H1 (cell line): ENCODE measurements around the gene PLEK2. TPM values are rescaled to one million over a fixed set of nuclear protein-coding genes. Genes with fewer than 3 reads are reported as not detected.

Experiments
- CTCF ChIA-PET: fragments of 300-600 bp; sonication (Branson Sonifier 250); formaldehyde crosslinking; loops from one replicate; lab custom pipeline; 2021; ENCODE audit not compliant: partially characterized antibody; lab: Charles Lee
- POLR2A ChIA-PET: fragments of 300-600 bp; sonication (Branson Sonifier 250); formaldehyde crosslinking; loops from one replicate; lab custom pipeline; 2021; ENCODE audit warnings: inconsistent platforms; ENCODE audit not compliant: partially characterized antibody; lab: Charles Lee
- DNase-seq, 2 experiments: peaks; one replicate each; pipeline versions ENCODE4 v3.0.0 to v3.0.0-alpha.2; 2010 to 2022; ENCODE audit warnings: low spot score in 2 of 2, low read depth in 1 of 2, mixed read lengths in 1 of 2
- FAIRE-seq: peaks from 2 replicates; lab custom pipeline; 2011; peaks lifted over from hg19 to GRCh38; lab: Jason Lieb, UNC
- H2AFZ ChIP-seq: 2 replicates; pipeline ENCODE4 v1.8.1; 2012; ENCODE audit warnings: low read length, inconsistent platforms
- H2AK5ac ChIP-seq: 2 replicates; pipeline ENCODE4 v1.6.1; 2013; ENCODE audit warnings: low read depth, low read length
- H2BK120ac ChIP-seq: replicated peaks from 2 replicates; pipeline ENCODE3; 2013; ENCODE audit warnings: low read depth, low read length, inconsistent platforms
- H2BK12ac ChIP-seq: 2 replicates; pipeline ENCODE4 v1.6.1; 2013; ENCODE audit warnings: low read depth, low read length
- H2BK15ac ChIP-seq: 2 replicates; pipeline ENCODE4 v1.6.1; 2013; ENCODE audit warnings: low read length
- H2BK20ac ChIP-seq: 2 replicates; pipeline ENCODE4 v1.6.1; 2013; ENCODE audit warnings: low read length
- H2BK5ac ChIP-seq: 2 replicates; pipeline ENCODE4 v1.6.1; 2013; ENCODE audit warnings: low read depth, low read length
- H3K14ac ChIP-seq: 2 replicates; pipeline ENCODE4 v1.6.1; 2013; ENCODE audit warnings: inconsistent platforms; ENCODE audit not compliant: insufficient read length
- H3K18ac ChIP-seq: 2 replicates; pipeline ENCODE4 v1.6.1; 2013; ENCODE audit warnings: low read length; ENCODE audit errors: extremely low read depth
- H3K23ac ChIP-seq: 2 replicates; pipeline ENCODE4 v1.6.1; 2013; ENCODE audit warnings: inconsistent platforms; ENCODE audit not compliant: insufficient read length
- H3K23me2 ChIP-seq: 2 replicates; pipeline ENCODE4 v1.6.1; 2013; ENCODE audit warnings: low read depth, low read length
- H3K27ac ChIP-seq: 2 replicates; pipeline ENCODE4 v1.6.1; 2011; ENCODE audit warnings: low read depth, low read length, inconsistent platforms
- H3K27me3 ChIP-seq, 4 experiments: replicated peaks in 1 of 4; 1 replicate in 1 of 4; 2 replicates in 3 of 4; pipeline versions ENCODE4 v1.6.1 to v1.8.1; 2011 to 2013; ENCODE audit warnings: low read length in 3 of 4, mild to moderate bottlenecking in 3 of 4, inconsistent platforms in 2 of 4, mixed read lengths in 2 of 4, moderate library complexity in 1 of 4; ENCODE audit not compliant: control insufficient read depth in 3 of 4, insufficient read depth in 3 of 4; ENCODE audit errors: extremely low read depth in 1 of 4
- H3K36me3 ChIP-seq, 4 experiments: 2 replicates each; pipeline versions ENCODE4 v1.6.1 to v1.8.1; 2011 to 2013; ENCODE audit warnings: mild to moderate bottlenecking in 4 of 4, low read length in 3 of 4, moderate library complexity in 2 of 4, control low read depth in 1 of 4, inconsistent platforms in 1 of 4; ENCODE audit not compliant: insufficient read depth in 4 of 4, control insufficient read depth in 2 of 4
- H3K4ac ChIP-seq: replicated peaks from 2 replicates; pipeline ENCODE3; 2013; ENCODE audit warnings: low read length, low read depth, mixed read lengths, inconsistent platforms; ENCODE audit not compliant: insufficient read length
- H3K4me1 ChIP-seq, 4 experiments: replicated peaks in 1 of 4; 1 replicate in 1 of 4; 2 replicates in 3 of 4; pipeline versions ENCODE4 v1.6.1 to v1.8.1; 2011 to 2013; ENCODE audit warnings: low read length in 3 of 4, inconsistent platforms in 2 of 4, mixed read lengths in 1 of 4; ENCODE audit not compliant: insufficient read depth in 4 of 4, control insufficient read depth in 3 of 4
- H3K4me2 ChIP-seq, 2 experiments: 2 replicates each; pipeline versions ENCODE4 v1.6.1 to v1.8.1; 2011 to 2013; ENCODE audit warnings: low read depth in 2 of 2, low read length in 2 of 2, control low read depth in 1 of 2, inconsistent platforms in 1 of 2, mild to moderate bottlenecking in 1 of 2; ENCODE audit not compliant: insufficient read depth in 1 of 2
- H3K4me3 ChIP-seq, 4 experiments: fragments of 200-600, 300-600 bp in 1 of 4; sonication (generic), shearing (Covaris generic), sonication (Bioruptor Twin) in 1 of 4; 2 replicates each; pipeline versions ENCODE4 v1.5.1 to v1.8.1; 2011 to 2016; ENCODE audit warnings: low read length in 4 of 4, low read depth in 3 of 4, control low read depth in 2 of 4, inconsistent platforms in 2 of 4, mild to moderate bottlenecking in 2 of 4, mixed read lengths in 1 of 4, moderate library complexity in 1 of 4; ENCODE audit not compliant: insufficient read depth in 2 of 4; ENCODE audit errors: extremely low read depth in 1 of 4
- H3K56ac ChIP-seq: replicated peaks from 2 replicates; pipeline ENCODE3; 2013; ENCODE audit warnings: low read depth, mild to moderate bottlenecking, mixed read lengths, low read length, inconsistent platforms; ENCODE audit not compliant: insufficient read length
- H3K79me1 ChIP-seq: 2 replicates; pipeline ENCODE4 v1.6.1; 2013; ENCODE audit warnings: low read depth, low read length, control low read depth
- H3K79me2 ChIP-seq, 2 experiments: 2 replicates each; pipeline versions ENCODE4 v1.6.1 to v1.8.1; 2012 to 2013; ENCODE audit warnings: low read length in 2 of 2, mild to moderate bottlenecking in 2 of 2, inconsistent platforms in 1 of 2; ENCODE audit not compliant: insufficient read depth in 2 of 2, control insufficient read depth in 1 of 2
- H3K9ac ChIP-seq, 4 experiments: replicated peaks in 1 of 4; 1 replicate in 1 of 4; 2 replicates in 3 of 4; pipeline versions ENCODE4 v1.6.1 to v1.8.1; 2011 to 2013; ENCODE audit warnings: low read depth in 3 of 4, low read length in 3 of 4, control low read depth in 2 of 4, mild to moderate bottlenecking in 2 of 4, moderate library complexity in 2 of 4, inconsistent platforms in 1 of 4; ENCODE audit errors: extremely low read depth in 1 of 4
- H3K9me3 ChIP-seq, 2 experiments: 2 replicates each; pipeline versions ENCODE4 v1.6.1 to v1.8.1; 2012 to 2013; ENCODE audit warnings: mild to moderate bottlenecking in 2 of 2, moderate library complexity in 2 of 2, control low read depth in 1 of 2, inconsistent platforms in 1 of 2, low read depth in 1 of 2, low read length in 1 of 2, mixed read lengths in 1 of 2; ENCODE audit not compliant: insufficient read depth in 2 of 2
- H4K20me1 ChIP-seq, 2 experiments: replicated peaks in 1 of 2; 2 replicates each; pipeline versions ENCODE3 to v1.8.1; 2011 to 2013; ENCODE audit warnings: inconsistent platforms in 2 of 2, low read length in 2 of 2, mild to moderate bottlenecking in 1 of 2; ENCODE audit not compliant: insufficient read depth in 2 of 2, control insufficient read depth in 1 of 2
- H4K5ac ChIP-seq: 2 replicates; pipeline ENCODE4 v1.6.1; 2013; ENCODE audit warnings: low read length, low read depth, mixed read lengths, inconsistent platforms; ENCODE audit not compliant: insufficient read length
- H4K8ac ChIP-seq: 2 replicates; pipeline ENCODE4 v1.8.0; 2013; ENCODE audit warnings: mild to moderate bottlenecking, moderate library complexity, low read length, inconsistent platforms; ENCODE audit not compliant: insufficient read depth; ENCODE audit errors: extremely low read depth
- H4K91ac ChIP-seq: replicated peaks from 2 replicates; pipeline ENCODE3; 2013; ENCODE audit warnings: low read length, mixed read lengths, inconsistent platforms; ENCODE audit not compliant: insufficient read length
- EGR1 ChIP-seq: IDR thresholded peaks from 2 replicates; pipeline ENCODE4 v1.6.1; 2011; ENCODE audit warnings: low read depth, low read length, borderline replicate concordance
- EP300 ChIP-seq, 2 experiments: IDR thresholded peaks; 1 replicate in 1 of 2; 2 replicates in 1 of 2; pipeline ENCODE4 v1.6.1; 2011 to 2012; ENCODE audit warnings: low read depth in 2 of 2, low read length in 2 of 2, mild to moderate bottlenecking in 2 of 2, borderline replicate concordance in 1 of 2, inconsistent platforms in 1 of 2, moderate library complexity in 1 of 2
- EZH2 ChIP-seq: fragments of 200-600 bp; sonication (generic); IDR thresholded peaks from 2 replicates; pipeline ENCODE4 v1.7.1; 2012; ENCODE audit warnings: low read depth, mild to moderate bottlenecking, moderate library complexity, low read length, inconsistent platforms; ENCODE audit not compliant: severe bottlenecking
- GABPA ChIP-seq: IDR thresholded peaks from 2 replicates; pipeline ENCODE4 v1.6.1; 2011; ENCODE audit warnings: mild to moderate bottlenecking, low read length, moderate library complexity, borderline replicate concordance; ENCODE audit not compliant: insufficient read depth
- GTF2F1 ChIP-seq: IDR thresholded peaks from 2 replicates; pipeline ENCODE4 v1.6.1; 2012; ENCODE audit warnings: low read depth, low read length, improper control_type of control experiment, borderline replicate concordance
- KDM4A ChIP-seq: IDR thresholded peaks from one replicate; pipeline ENCODE4 v1.7.1; 2012; ENCODE audit warnings: low read depth, mild to moderate bottlenecking, moderate library complexity, low read length, inconsistent platforms; ENCODE audit not compliant: severe bottlenecking
- KDM5A ChIP-seq: fragments of 200-600 bp; IDR thresholded peaks from 2 replicates; pipeline ENCODE4 v1.7.1; 2012; ENCODE audit warnings: mild to moderate bottlenecking, low read length, inconsistent platforms, mixed read lengths
- MAFK ChIP-seq: IDR thresholded peaks from 2 replicates; pipeline ENCODE4 v1.6.1; 2012; ENCODE audit warnings: low read depth, mild to moderate bottlenecking, improper control_type of control experiment, low read length
- NANOG ChIP-seq: IDR thresholded peaks from 2 replicates; pipeline ENCODE4 v1.6.1; 2011; ENCODE audit warnings: low read length, low read depth, mild to moderate bottlenecking, inconsistent platforms; ENCODE audit not compliant: insufficient read depth, poor library complexity, severe bottlenecking
- RAD21 ChIP-seq, 2 experiments: IDR thresholded peaks in 1 of 2; conservative IDR thresholded peaks in 1 of 2; 2 replicates each; pipeline ENCODE4 v1.6.1; 2011; ENCODE audit warnings: low read depth in 2 of 2, low read length in 2 of 2, improper control_type of control experiment in 1 of 2, inconsistent platforms in 1 of 2, mild to moderate bottlenecking in 1 of 2, moderate library complexity in 1 of 2
- SAP30 ChIP-seq: fragments of 300-600 bp; sonication (generic); IDR thresholded peaks from 2 replicates; pipeline ENCODE4 v1.7.1; 2012; ENCODE audit warnings: low read length, moderate library complexity, mild to moderate bottlenecking, inconsistent platforms; ENCODE audit not compliant: insufficient read depth, insufficient replicate concordance
- SRF ChIP-seq: IDR thresholded peaks from 2 replicates; pipeline ENCODE4 v1.6.1; 2011; ENCODE audit warnings: mild to moderate bottlenecking, low read depth, low read length, moderate library complexity
- TBP ChIP-seq: IDR thresholded peaks from 2 replicates; pipeline ENCODE4 v1.6.1; 2011; ENCODE audit warnings: low read depth, low read length, improper control_type of control experiment
- WGBS, 2 experiments: shearing (Covaris generic) in 1 of 2; methylation state at CpG; one replicate each; pipeline versions ENCODE4 v1.1.6 to v1.1.7; 2013 to 2015; ENCODE audit warnings: low lambda C conversion rate in 2 of 2, mixed read lengths in 2 of 2, inconsistent platforms in 1 of 2, low coverage in 1 of 2, missing lambda C conversion rate in 1 of 2; ENCODE audit not compliant: insufficient replicate concordance in 2 of 2, insufficient coverage in 1 of 2, insufficient read length in 1 of 2; ENCODE audit errors: extremely low coverage in 1 of 2, missing lambda C conversion rate in 1 of 2; 5-methylcytosine and 5-hydroxymethylcytosine counted together
- polyA plus RNA-seq, 7 experiments: library from polyadenylated mRNA; depleted of rRNA in 3 of 7; stranded (reverse) in 5 of 7; unstranded in 2 of 7; fragments of >200 nt in 5 of 7; fragments of 200-250 nt in 2 of 7; gene quantifications; 1 replicate in 5 of 7; 2 replicates in 1 of 7; 4 replicates in 1 of 7; pipeline versions ENCODE4 v1.2.1 to v1.2.3, GENCODE V29; 2011 to 2013; ENCODE audit warnings: missing spikeins in 2 of 7, mixed read lengths in 2 of 7
- total RNA-seq: library from RNA; stranded (reverse); fragmentation: NEBNext Ultra II Directional; extraction: Animal tissue kit (Norgen Biotek cat#: 25700); gene quantifications from 2 replicates; pipeline ENCODE4 v1.2.1, GENCODE V29; 2021

PLEK2 gene
- total and polyA plus RNA-seq, 2 of the 8 experiments (the other 6 are each of a cell fraction or from before 2014, with no cell fraction given), result 0.41 to 2.1 TPM

DNA sequence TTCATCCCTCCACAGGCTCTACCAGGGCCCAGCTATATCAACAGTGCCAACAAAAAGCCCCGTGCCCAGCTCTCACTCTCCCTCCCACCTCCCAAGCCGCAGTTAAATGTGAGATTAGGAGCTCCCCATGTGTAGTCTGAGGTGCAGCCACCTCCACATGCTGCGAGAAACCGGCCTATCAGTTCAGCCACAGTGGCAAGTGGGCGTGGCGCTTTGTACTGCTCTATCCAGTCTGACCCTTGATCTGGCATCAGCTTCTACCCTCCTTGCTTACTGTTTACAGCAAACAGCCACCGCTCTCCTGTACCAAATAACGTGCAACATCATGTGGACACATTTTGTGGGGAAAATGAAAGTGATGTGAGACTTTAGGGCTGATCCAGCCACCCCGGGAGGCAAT is 1.7 kb downstream of the PLEK2 start:
- H2BK5ac ChIP-seq, result no peak overlapping the region
- no peak overlapping the region for H3K27ac ChIP-seq
- no peak overlapping the region for H2BK12ac ChIP-seq
- peaks cover 0 to 20% (median 13%) of the 10 kb centered on the region in 4 experiments; a peak in 6 of 7 replicates for H3K27me3 ChIP-seq
- FAIRE-seq, result no peak
- ChIA-PET POLR2A (no interaction called here), CTCF (interaction anchor here (0.6 to 2.8 kb wide), 12 partner anchors 8 to 296 kb away, joined by 3 to 18 read pairs (median 3); partner anchors contain the start of genes ATP6V1D, EIF2S1 and PIGH)
- no peak overlapping the region for H3K56ac ChIP-seq
- H3K79me2 ChIP-seq, result no peaks in the 10 kb centered on the region
- H3K79me1 ChIP-seq, result no peaks in the 10 kb centered on the region
- no peak overlapping the region for H4K5ac ChIP-seq
- H4K91ac ChIP-seq, result no peak overlapping the region
- WGBS, 2 experiments, result 84% methylated on average over 9 of the region's 9 CpGs; no CpG with 5 or more reads in 1 of the 2 experiments
- no peaks in the 10 kb centered on the region for H3K36me3 ChIP-seq
- no peak overlapping the region for H3K23ac ChIP-seq
- no peak overlapping the region for H3K4ac ChIP-seq
- no peak overlapping the region for H2BK120ac ChIP-seq
- DNase-seq, result no peak
- H3K18ac ChIP-seq, result no peak overlapping the region
- H2BK20ac ChIP-seq, result no peak overlapping the region
- H3K9me3 ChIP-seq, result no peaks in the 10 kb centered on the region
- peaks cover 8% of the 10 kb centered on the region; the same call in 1 of the 2 replicates for H3K23me2 ChIP-seq
- H3K4me2 ChIP-seq, result no peak overlapping the region
- H2BK15ac ChIP-seq, result no peak overlapping the region
- H3K4me3 ChIP-seq, result no peak overlapping the region
- peaks cover 0 to 2% of the 10 kb centered on the region in 2 experiments for H4K20me1 ChIP-seq
- no peak overlapping the region for H2AFZ ChIP-seq
- peaks cover 0 to 3% (median 0%) of the 10 kb centered on the region in 4 experiments; a peak in 3 of 7 replicates for H3K4me1 ChIP-seq
- H4K8ac ChIP-seq, result no peak overlapping the region
- H2AK5ac ChIP-seq, result no peak overlapping the region
- H3K9ac ChIP-seq, result no peak overlapping the region
- no peak overlapping the region for H3K14ac ChIP-seq
- TF ChIP-seq MAFK (no peak), GTF2F1 (no peak), EGR1 (no peak), NANOG (no peak), KDM4A (no peak), SRF (no peak), SAP30 (no peak), GABPA (no peak), KDM5A (no peak), EZH2 (no peak), EP300 (IDR thresholded peaks at IDR 0.05; ENCODE audit: borderline replicate concordance in 1 of 2, low read depth in 2 of 2, low read length in 2 of 2) (no peak), TBP (no peak), RAD21 (IDR thresholded peaks at IDR 0.05 in 1 of 2, conservative IDR thresholded peaks at IDR 0.05 in 1 of 2; ENCODE audit: low read depth in 2 of 2, low read length in 2 of 2) (no peak)
